Testis (tissue), 3 donors: ENCODE data around the gene POU6F2. TPM values are rescaled to one million over a fixed set of nuclear protein-coding genes. Genes with fewer than 3 reads are reported as not detected.

Experiments used
- DNase-seq: peaks from one replicate; pipeline ENCODE4 v3.0.0-alpha.2; 2019
- H3K27ac ChIP-seq, 2 donors: fragments of 200-600 bp; sonication (generic); one replicate each; pipeline ENCODE4 v1.5.1; 2019
- H3K27me3 ChIP-seq: fragments of 200-600 bp; sonication (generic); one replicate; pipeline ENCODE4 v1.5.1; 2019
- H3K36me3 ChIP-seq: fragments of 200-600 bp; sonication (generic); one replicate; pipeline ENCODE4 v1.5.1; 2017; ENCODE audit warnings: low read depth; ENCODE audit errors: missing control alignments
- H3K4me1 ChIP-seq: fragments of 200-600 bp; sonication (generic); one replicate; pipeline ENCODE4 v1.5.1; 2019
- H3K4me3 ChIP-seq, 2 donors: fragments of 200-600 bp; sonication (generic); one replicate each; pipeline ENCODE4 v1.5.1; 2017 to 2019
- H3K9me3 ChIP-seq: fragments of 200-600 bp; sonication (generic); one replicate; pipeline ENCODE4 v1.5.1; 2017
- POLR2A ChIP-seq: fragments of 450-650 bp; IDR thresholded peaks from one replicate; pipeline ENCODE4 v1.6.1; 2017; ENCODE audit warnings: antibody characterized with exemption, mild to moderate bottlenecking, moderate library complexity
- WGBS, 2 donors: methylation state at CpG; one replicate each; pipeline ENCODE4 v1.1.5; 2018; 5-methylcytosine and 5-hydroxymethylcytosine counted together
- intact Hi-C: fragments of 100-400 bp; cut with DNase I; formaldehyde crosslinking; loops from one replicate; pipeline ENCODE4 v1.15.1; 2023; ENCODE audit warnings: low total_unique reads
- polyA plus RNA-seq: library from polyadenylated mRNA; stranded (reverse); fragments of 350-450 nt; fragmentation: Illumina TruSeq; extraction: RNeasy Lipid Tissue Mini Kit (QIAGEN cat#74804); gene quantifications from one replicate; pipeline ENCODE4 v1.2.3, GENCODE V29; 2014; ENCODE audit warnings: low read depth, low replicate concordance; ENCODE audit not compliant: insufficient read depth
- total RNA-seq, 2 donors: library from RNA; depleted of rRNA; stranded (reverse); fragments of >200 nt; gene quantifications; one replicate each; pipeline ENCODE4 v1.2.3, GENCODE V29; 2016
- TF ChIP-seq, protein P1 (sequence below), 3 experiments: fragments of 450-650 bp in 2 of 3; fragments of 200-600 bp in 1 of 3; sonication (generic) in 1 of 3; IDR thresholded peaks; one replicate each; pipeline ENCODE4 v1.5.1; 2016 to 2019; ENCODE audit warnings: antibody characterized with exemption in 3 of 3, mild to moderate bottlenecking in 2 of 3, moderate library complexity in 1 of 3

The POU6F2 gene
- total and polyA plus RNA-seq, 3 donors from 2014 or later: 1.3 to 3.4 (median 1.7) TPM

- H3K27ac ChIP-seq: no peak overlapping the region
- H3K4me3 ChIP-seq: no peak overlapping the region
- H3K36me3 ChIP-seq: no peaks in the 10 kb centered on the region
- H3K4me1 ChIP-seq: no peaks in the 10 kb centered on the region
- no peaks in the 10 kb centered on the region for H3K27me3 ChIP-seq
- intact Hi-C loops: no loop called here
- no peaks in the 10 kb centered on the region for H3K9me3 ChIP-seq
- TF ChIP-seq, protein P1, sequence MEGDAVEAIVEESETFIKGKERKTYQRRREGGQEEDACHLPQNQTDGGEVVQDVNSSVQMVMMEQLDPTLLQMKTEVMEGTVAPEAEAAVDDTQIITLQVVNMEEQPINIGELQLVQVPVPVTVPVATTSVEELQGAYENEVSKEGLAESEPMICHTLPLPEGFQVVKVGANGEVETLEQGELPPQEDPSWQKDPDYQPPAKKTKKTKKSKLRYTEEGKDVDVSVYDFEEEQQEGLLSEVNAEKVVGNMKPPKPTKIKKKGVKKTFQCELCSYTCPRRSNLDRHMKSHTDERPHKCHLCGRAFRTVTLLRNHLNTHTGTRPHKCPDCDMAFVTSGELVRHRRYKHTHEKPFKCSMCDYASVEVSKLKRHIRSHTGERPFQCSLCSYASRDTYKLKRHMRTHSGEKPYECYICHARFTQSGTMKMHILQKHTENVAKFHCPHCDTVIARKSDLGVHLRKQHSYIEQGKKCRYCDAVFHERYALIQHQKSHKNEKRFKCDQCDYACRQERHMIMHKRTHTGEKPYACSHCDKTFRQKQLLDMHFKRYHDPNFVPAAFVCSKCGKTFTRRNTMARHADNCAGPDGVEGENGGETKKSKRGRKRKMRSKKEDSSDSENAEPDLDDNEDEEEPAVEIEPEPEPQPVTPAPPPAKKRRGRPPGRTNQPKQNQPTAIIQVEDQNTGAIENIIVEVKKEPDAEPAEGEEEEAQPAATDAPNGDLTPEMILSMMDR (IDR thresholded peaks at IDR 0.05): no peak
- TF ChIP-seq POLR2A: no peak
- DNase-seq: no peak
Observed at GRCh38 chr7:39295796-39296195, 318.1 kb downstream of the POU6F2 start.

- H3K36me3 ChIP-seq: no peaks in the 10 kb centered on the region
- TF ChIP-seq, protein P1 (IDR thresholded peaks at IDR 0.05): no peak
- no peak for TF ChIP-seq POLR2A
- H3K4me3 ChIP-seq: no peak overlapping the region
- WGBS, 2 donors: 63 to 75% methylated on average over 6 of the region's 6 CpGs
- intact Hi-C loops: no loop called here
- DNase-seq: no peak
- no peaks in the 10 kb centered on the region for H3K9me3 ChIP-seq
- H3K4me1 ChIP-seq: no peaks in the 10 kb centered on the region
- H3K27me3 ChIP-seq: no peaks in the 10 kb centered on the region
- H3K27ac ChIP-seq: no peak overlapping the region
Observed at GRCh38 chr7:39299695-39300094, 322.0 kb downstream of the POU6F2 start.

- TF ChIP-seq POLR2A: no peak
- TF ChIP-seq, protein P1 (IDR thresholded peaks at IDR 0.05): no peak
- WGBS, 2 donors: 64 to 66% methylated on average over 8 of the region's 8 CpGs
- no peaks in the 10 kb centered on the region for H3K27me3 ChIP-seq
- H3K4me1 ChIP-seq: no peaks in the 10 kb centered on the region
- no peaks in the 10 kb centered on the region for H3K36me3 ChIP-seq
- no peak overlapping the region for H3K4me3 ChIP-seq
- intact Hi-C loops: no loop called here
- H3K27ac ChIP-seq: no peak overlapping the region
- no peaks in the 10 kb centered on the region for H3K9me3 ChIP-seq
- no peak for DNase-seq
Observed at GRCh38 chr7:39300276-39300675, 322.6 kb downstream of the POU6F2 start.

GRCh38 chr7:39301543-39301942 is 323.8 kb downstream of the POU6F2 start:
- intact Hi-C loops: no loop called here
- Histone ChIP-seq H3K4me3 (no peak overlapping the region), H3K27me3 (no peaks in the 10 kb centered on the region), H3K4me1 (no peaks in the 10 kb centered on the region), H3K36me3 (no peaks in the 10 kb centered on the region), H3K27ac (no peak overlapping the region), H3K9me3 (no peaks in the 10 kb centered on the region)
- DNase-seq: no peak
- TF ChIP-seq POLR2A: no peak
- TF ChIP-seq, protein P1 (IDR thresholded peaks at IDR 0.05): no peak

DNA sequence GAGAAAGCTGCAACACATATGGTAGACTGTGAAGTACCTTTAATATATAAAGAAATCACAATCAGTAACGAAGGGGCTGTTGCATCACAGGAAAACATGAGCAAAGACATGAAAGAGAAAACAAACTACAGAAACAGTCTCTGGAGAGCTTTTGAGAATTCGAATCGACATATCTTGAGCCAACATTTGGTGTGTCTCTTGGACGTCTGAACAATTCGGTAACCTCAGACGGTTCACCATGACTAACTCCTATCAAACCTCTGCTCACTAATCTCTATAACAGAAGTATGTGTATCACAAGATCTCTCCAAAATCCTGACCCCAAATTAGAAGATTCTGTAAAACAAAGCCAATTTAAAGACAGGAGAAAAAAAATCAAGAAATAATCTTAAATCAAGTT is 326.5 kb downstream of the POU6F2 start:
- intact Hi-C loops: no loop called here
- no peak for DNase-seq
- 55 to 68% methylated on average over 6 of the region's 6 CpGs for WGBS, 2 donors
- TF ChIP-seq POLR2A: no peak
- TF ChIP-seq, protein P1 (IDR thresholded peaks at IDR 0.05): no peak
- Histone ChIP-seq H3K4me3 (no peak overlapping the region), H3K9me3 (no peaks in the 10 kb centered on the region), H3K27me3 (no peaks in the 10 kb centered on the region), H3K27ac (no peak overlapping the region), H3K36me3 (no peaks in the 10 kb centered on the region), H3K4me1 (no peaks in the 10 kb centered on the region)
